Eye (tissue), 1 donor: ENCODE results near the gene TMEM61.
A peak's percentile ranks its signal among the peaks of the same experiment; 100 is the strongest.
"Not testable (repeated sequence)": the region's sequence is repeated elsewhere in the genome, so short reads cannot be mapped to it uniquely, and the experiment has no call there.

Source experiments
- DNase-seq: peaks from one replicate; pipeline ENCODE4 v3.0.0-alpha.2; 2015

TMEM61 gene

DNA sequence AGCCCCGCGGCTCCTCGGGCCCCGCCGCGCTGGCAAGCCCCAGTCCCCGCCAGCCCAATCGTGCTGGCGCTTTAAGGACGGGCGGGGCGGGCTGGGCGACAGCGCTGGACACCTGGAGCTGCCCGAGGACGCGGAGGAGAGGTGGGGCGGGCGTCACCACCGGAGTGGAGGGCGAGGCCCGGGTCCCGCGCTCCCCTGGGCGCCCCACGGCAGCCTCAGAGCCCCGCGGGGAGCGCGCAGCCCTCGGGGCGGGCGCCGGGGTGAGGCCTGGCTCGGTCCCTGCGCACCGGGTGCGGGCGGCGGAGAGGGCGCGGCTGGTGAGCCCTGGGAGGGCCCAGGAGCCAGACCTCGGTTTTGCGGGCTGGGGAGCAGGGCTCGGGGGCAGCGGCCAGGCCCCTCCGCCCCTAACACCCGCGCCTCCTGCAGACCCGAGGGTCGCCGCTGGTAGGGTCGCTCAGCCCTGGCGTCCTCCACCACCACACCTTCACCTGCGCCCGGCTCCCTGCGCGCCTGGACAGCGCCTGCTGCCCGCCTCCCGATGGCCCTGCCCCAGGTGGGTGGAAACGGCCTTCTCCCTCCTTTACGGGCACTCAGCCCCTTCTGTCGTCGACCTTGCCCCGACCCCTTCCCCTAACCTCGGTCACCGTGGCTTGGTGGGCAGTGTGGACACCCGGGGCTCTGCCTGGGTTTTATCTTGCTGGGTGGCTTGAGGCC lies at the start of gene TMEM61:
Gene TMEM61 (plus strand): TSS at position 101 of the 714 bp plus-strand sequence. CDS start 438 bp downstream, at position 539.
- peak; percentile 48 for DNase-seq

DNA sequence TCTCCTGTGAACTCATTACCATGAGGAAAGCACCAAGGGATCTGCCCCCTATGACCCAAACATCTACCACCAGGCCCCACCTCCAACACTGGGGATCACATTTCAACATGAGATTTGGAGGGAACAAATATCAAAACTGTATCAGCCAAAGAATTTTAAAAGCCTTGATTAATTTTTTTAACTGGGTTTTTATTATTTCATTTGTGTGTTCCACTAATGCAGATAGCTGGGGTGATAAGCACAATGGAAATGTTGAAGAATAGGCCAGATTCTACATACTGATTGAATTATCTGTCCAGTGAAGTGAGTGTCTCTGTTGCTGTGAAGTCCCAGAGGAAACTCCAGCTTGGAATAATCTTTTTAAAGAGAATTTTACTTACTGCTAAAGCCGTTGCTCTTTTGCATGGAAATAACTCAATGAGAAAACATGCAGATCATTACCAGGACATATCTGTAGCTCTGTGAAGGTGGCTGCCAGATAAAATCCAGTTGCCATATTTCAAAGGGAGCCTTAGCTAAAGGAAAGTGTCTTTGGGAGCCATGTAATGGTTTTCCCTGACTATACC lies 49.1 kb upstream of the TMEM61 start:
- no peak for DNase-seq

DNA sequence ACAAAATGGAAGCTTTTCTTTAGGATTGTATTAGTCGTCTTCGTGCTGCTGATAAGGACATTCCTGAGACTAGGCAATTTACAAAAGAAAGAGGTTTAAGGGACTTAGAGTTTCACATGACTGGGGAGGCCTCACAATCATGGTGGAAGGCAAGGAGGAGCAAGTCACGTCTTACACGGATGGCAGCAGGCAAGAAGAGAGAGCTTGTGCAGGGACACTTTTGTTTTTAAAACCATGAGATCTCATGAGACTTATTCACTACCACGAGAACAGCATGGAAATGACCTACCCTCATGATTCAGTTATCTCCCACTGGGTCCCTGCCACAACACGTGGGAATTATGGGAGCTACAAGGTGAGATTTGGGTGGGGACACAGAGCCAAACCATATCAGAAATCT lies 46.3 kb upstream of the TMEM61 start:
- not testable (repeated sequence) for DNase-seq

- DNase-seq = peak; percentile 66
Observed at GRCh38 chr1:54934869-54935268, 45.6 kb upstream of the TMEM61 start.

- DNase-seq = no peak
Observed at GRCh38 chr1:54936791-54937190, 43.6 kb upstream of the TMEM61 start.

- peak; percentile 23 for DNase-seq
Observed at GRCh38 chr1:54937469-54937868, 43.0 kb upstream of the TMEM61 start.

DNA sequence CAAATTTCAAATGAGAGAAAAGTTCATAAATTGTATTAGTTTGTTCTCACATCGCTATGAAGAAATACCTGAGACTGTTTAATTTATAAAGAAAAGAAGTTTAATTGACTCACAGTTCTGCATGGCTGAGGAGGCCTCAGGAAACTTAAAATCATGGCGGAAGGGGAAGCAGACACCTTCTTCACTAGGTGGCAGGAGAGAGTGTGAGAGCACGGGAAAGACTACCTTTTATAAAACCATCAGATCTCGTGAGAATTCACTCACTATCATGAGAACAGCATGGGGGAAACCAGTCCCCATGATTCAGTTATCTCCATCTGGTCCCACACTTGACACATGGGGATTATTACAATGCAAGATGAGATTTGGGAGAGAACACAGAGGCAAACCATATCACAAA lies 41.5 kb upstream of the TMEM61 start:
- not testable (repeated sequence) for DNase-seq

GRCh38 chr1:54940042-54940441 lies 40.4 kb upstream of the TMEM61 start:
- DNase-seq = no peak

DNA sequence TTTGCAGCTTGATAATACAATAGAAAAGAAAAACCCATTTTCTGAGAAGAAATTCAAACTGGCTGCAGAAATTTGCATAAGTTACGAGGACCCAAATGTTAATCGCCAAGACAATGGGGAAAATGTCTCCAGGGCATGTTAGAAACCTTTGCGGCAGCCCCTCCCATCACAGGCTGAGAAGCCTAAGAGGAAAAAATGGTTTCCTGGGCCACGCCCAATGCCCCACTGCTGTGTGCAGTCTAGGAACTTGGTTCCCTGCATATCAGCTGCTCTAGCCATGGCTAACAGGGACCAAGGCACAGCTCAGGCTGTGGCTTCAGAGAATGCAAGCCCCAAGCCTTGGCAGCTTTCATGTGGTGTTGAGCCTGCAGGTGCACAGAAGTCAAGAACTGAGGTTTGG lies 37.5 kb upstream of the TMEM61 start:
- DNase-seq = no peak

DNA sequence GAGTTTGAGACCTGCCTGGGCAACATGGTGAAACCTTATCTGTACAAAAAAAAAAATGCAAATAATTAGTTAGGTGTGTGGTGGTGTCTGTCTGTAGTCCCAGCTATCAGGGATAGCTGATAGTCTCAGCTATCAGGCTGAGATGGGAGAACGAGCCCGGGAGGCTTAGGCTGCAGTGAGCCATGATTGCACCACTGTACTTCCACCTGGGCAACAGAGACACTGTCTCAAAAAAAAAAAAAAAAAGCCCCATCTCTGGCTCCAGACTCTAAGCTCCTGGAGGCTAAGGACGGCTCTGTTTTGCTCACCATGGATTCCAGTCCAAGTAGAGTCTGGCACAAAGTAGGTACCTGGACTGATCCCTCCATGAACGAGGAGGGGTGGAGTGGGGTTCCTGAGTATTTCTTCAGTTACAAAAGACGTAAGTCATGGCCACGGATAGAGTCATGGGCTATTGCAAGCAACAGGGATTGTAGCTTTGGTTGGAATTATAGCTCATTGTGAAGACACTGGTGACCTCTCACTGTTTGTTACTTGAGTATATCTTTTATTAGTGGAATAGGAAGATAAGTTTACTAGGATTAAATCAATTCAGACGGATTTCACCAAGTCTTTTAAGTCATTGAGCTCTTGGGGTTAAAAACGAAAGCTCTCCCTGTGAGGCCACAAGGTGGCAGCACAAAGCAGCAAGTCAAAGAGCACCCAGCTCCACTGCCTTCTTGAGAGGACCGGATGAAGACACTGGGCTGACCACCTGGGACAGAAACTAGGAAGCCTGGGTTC lies 35.6 kb upstream of the TMEM61 start:
- peak; percentile 84 for DNase-seq

GRCh38 chr1:54945393-54945936 lies 35.0 kb upstream of the TMEM61 start:
- DNase-seq = no peak

DNA sequence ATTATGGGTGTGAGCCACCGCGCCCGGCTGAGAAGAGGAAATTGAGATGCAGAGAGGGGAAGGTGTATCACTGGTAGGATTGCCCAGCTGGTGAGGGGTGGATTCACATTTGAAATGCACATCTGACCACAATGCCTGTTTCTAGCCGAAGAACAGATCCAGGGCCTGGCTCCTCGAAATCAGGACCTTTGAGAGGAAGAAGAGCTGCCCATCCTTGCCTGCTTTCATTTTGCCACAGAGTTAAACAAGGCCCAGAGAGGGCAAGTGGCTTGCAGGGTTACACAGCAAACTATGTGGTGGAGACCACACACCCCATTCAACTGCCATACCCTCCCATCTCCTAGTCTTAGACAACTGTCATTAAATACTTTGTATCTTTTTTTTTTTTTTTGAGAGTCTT lies 32.9 kb upstream of the TMEM61 start:
- no peak for DNase-seq

GRCh38 chr1:54949053-54949452 lies 31.4 kb upstream of the TMEM61 start:
- DNase-seq = no peak

DNA sequence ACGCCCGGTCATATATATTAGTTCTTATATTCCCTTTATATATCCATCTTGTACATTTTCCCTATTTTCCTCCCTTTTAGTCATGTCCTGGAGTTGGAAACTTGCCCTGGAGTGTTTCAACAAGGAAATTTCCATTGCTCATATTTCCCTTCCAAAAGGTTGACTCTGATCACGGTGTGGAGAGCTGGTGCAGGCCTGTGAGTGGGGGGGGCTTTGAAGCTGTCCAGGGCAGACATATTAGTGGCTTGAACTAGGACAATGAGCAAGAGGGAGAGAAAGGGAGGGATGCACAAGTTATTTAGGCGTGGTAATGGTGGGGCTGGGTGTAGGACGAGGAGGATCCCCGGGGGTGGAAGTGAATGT lies 30.4 kb upstream of the TMEM61 start:
- no peak for DNase-seq

GRCh38 chr1:54950369-54951163 lies 29.9 kb upstream of the TMEM61 start:
- DNase-seq = peak; percentile 97

GRCh38 chr1:54951810-54952226 lies 28.6 kb upstream of the TMEM61 start:
- no peak for DNase-seq

GRCh38 chr1:54952950-54953718 lies 27.3 kb upstream of the TMEM61 start:
- no peak for DNase-seq

DNA sequence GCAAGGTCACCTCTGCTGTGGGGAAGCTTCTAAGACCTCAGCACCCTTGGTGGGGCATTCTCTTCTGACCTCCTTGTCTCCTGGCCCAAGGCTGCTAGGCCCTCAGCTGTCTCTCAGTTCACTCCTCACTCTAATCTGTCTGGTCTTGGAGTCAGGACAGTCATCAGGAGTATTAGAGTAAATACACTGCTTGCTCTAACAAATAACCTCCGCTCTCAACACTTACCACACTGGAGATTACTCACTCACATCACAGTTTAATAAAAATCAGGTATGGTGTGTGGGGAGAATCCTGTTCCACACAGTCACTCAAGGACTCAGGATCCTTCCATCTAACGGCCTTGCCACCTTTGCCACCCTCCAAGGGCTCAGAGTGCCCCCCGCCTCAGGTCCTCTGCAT lies 26.6 kb upstream of the TMEM61 start:
- DNase-seq = no peak

- no peak for DNase-seq
Observed at GRCh38 chr1:54955359-54955758, 25.1 kb upstream of the TMEM61 start.

GRCh38 chr1:54956726-54957125 lies 23.7 kb upstream of the TMEM61 start:
- no peak for DNase-seq

DNA sequence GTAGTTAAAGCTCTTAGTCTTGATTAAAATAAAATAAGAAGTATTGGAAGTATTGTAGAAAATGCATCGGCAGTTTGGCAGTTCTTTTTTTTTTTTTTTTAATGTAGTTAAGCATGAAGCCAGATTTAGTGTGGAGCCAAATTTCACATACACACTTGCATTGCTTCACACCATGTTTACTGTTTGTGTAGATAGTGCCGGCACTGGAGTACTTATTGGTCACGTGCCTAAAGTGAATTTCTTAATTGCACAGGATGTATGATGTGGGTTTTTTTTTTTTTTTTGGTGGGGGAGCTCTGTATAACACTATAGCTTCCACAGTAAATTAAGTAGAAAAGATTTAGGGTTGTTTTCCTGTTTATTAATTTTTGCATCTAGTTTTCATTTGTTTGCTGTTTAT lies 21.2 kb upstream of the TMEM61 start:
- DNase-seq = no peak
